CD4-positive, alpha-beta T cell treated with Interleukin-4 for 4 hours (primary cell): ENCODE measurements around the gene NDRG3.
A peak's percentile ranks its signal among the peaks of the same experiment; 100 is the strongest.

Experiments used
- DNase-seq: peaks from one replicate; pipeline ENCODE4 v3.0.0-alpha.2; 2020

Gene NDRG3

DNA sequence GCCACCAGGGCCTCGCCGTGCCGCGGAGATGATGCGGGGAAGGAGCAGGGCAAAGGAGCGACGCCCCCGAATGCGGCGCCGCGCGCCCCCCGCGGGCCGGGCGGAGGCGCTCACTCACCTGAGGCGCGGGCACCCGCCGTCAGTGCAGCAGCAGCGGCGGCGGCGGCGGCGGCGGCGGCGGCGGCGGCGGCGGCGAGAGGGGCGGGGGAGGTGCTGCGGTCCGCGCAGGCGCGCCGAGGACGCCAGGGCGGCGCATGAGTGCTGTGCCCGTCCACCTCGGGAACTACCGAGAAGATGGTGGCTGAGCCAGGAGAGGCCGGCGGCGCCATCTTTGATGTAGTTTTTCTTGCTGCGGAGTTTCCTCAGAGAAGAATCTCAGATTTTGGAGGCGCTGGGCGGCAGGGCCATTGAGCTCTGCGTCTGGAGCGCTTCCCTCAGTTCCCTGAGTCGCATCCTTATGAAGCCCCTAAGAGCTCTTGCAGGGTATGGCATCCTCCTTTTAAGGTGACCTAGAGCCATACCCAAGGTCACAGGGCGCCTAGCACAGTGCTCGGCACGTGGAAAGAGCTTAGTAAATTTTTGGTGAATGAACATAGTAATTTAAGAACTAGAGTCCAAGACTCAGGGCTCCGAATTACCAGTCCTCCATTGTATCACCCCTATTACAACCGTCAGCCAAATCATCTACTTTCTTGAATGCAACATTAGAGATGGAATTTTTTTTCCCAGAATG, at the start of gene NDRG3:
Gene NDRG3 (minus strand): TSS at position 164 of the 733 bp plus-strand sequence. CDS start 24,355 bp downstream, outside the sequence.
- DNase-seq = peak; percentile 94

DNA sequence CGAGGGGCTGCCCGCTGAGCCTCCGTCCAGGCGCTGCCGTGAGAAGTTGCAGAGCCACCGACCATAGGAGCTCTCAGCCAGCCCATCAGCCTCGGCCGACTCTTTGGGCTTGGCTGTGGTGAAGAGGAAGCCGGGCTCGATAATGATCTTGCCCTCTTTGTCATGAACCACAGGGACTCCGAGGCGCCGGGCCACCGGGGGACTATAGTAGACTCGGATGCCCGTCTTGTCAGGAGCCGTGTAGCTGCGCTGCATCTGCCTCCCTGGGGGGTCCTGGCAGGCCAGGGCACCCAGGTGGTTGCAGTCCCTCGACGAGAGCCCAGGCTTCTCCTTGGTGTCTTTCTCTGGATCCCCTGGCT, 48.2 kb upstream of the NDRG3 start:
- no peak for DNase-seq

DNA sequence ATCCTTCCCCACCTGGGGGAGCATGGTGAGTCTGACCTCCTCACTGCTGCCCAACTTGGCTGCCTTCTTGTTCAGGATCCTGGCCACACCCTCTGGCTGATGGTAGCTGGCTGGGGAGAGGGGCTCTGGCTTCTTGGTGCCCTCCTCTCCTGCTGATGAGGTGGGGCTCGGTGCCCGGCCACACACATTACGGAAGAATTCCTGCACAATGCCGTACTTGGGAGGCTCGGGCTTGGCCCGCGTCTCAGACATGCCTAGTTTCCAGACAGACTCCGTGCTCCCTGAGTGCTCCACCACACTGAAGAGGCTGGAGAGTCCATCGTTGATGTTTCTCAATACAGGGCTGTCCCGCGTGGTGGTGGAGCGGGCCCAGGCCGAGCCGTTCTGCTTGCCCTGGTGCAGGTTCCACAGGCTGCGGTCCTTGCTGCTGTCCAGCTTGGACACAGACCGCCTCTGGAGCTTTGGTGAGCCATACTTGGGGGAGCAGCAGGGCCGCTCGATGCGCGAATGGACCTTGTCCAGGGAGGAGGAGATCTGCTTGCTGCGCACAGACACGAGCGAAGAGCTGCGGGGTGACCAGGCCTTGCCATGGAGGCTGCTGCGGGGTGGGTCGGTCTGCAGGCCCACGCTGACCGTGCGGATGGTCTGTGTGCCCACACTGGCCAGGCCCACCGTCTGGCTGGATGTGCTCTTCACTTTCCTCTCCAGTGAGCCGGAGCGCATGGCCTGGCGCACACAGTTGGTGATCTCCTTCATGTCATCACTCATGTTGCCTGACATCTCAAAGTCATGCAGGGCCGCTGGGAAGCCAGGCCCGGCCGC, 47.6 kb upstream of the NDRG3 start:
- DNase-seq = no peak

DNA sequence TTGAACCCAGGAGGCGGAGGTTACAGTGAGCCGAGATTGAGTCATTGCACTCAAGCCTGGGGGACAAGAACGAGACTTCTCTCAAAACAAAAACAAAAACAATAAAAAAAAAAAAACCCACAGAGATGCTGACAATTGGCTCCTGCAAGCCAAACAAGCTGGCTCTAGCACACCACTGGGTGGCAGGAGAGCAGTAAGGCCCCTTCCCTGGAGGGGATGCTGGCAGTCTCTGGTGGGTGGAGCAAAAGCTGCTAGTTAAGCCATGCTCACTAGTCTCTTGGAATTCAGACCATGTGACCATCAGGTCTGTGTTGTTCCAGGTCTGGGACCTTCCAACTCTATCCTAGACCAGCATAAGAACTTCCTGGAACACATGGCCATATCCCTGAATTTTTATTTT, 46.5 kb upstream of the NDRG3 start:
- DNase-seq = no peak

DNA sequence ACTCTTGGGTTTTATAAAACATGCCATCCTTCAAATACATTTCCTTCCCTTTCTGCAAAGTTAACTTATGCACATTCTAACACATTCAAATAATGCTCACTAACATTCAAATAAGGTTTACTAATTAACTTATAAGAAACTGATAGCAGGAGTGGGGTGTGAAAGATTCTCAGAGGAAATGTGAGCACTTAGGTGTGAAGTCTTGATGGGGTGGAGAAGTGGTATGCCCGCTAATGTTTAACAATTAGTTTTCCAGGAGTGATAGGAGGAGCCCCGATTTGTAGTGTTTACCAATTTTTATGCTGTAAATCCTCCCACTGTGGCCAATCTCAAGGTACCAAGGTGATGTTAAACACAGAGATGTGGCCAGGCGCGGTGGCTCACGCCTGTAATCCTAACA, 46.0 kb upstream of the NDRG3 start:
- no peak for DNase-seq

DNA sequence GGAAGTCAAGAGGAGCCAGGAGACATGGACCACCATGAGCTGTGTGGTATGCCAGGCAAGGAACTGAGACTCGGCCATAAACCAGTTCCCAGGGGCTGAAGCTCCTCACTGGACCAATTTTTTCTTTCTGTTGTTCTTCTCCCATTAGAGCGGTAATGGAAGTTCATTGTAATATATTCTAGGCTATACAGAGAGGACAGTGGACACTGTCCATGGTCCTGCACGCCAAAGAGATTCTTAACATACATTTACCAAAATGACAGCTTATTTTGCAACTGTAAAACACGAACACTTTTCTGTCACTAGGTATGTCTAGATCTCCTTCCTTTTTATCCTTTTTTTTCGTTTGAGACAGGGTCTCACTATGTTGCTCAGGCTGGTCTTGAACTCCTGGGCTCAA, 40.8 kb upstream of the NDRG3 start:
- no peak for DNase-seq

DNA sequence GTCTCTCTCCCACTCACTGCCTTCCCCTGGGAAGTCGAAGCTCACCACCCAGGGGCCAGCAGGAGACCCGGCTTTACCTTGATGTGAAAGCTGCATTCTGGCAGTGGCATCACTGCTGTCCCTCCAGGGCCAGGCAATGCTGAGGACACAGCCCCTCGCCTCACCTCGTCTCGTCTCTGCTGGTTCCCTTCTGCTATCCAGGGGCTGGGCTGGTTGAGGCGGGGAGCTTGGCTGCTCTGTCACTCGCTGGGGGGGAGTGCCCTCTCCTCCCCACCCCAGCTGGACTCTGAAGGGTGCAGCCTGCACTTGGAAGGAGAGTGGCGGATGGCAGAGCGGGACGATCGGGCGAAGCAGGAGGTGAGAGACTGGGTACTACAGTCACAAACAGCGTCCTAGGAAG, 40.4 kb upstream of the NDRG3 start:
- no peak for DNase-seq

DNA sequence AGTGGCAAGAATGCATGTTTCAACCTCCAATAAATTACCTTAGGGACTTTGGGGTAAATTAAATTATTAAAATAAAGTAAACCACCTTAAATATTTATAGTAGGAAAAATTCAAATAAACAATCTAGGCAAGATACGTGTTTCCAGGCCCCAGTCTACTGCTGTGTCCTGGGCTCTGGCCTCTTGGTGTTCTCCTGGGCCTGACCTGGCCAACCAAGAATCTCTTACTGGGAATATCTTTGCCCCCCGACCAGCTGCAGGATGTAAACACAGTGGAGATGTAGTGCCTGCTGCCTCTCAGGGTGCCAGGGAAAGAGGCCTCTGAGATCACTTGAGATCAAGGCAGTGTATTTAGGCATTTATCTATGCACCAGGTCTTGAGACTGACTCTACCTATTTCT, 39.4 kb upstream of the NDRG3 start:
- DNase-seq = no peak

DNA sequence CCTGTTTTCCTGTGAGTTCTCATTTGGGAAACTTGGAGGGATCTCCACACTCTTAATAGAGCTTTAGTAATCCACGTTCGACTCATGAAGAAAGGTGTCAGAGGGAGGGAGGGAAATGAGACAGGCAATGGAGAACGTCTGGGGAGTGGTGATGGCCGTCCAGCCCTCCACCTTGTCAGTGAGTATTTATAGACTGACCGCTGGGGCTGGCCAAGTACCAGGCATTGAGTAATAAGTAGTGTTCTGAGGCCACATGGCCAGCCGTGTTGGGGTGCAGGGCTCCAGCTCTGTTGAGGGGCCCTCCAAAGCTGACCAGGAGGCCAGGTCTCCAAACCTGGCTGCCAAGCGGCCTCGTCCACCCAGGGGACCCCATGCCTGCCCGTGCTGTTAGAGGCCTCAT, 39.0 kb upstream of the NDRG3 start:
- no peak for DNase-seq

DNA sequence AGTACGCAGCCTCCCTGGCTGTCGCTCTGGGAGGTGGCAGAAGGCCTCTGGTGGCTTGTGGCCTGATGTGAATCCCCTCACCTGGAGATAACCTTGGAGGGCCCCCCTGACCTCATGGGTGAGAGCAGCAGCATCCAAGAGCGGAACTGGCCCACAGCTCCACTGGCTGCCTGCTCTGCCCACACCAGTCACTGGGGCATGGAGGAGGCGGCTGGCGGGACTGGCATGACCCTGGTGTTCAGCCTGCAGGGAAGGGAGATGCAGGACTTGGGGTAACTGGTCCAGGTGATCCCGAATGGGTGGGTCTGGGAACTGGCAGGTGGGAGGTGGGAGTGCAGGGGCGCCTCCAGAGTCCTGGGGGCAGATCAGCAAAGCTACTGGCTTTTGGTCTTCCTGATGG, 38.2 kb upstream of the NDRG3 start:
- no peak for DNase-seq

DNA sequence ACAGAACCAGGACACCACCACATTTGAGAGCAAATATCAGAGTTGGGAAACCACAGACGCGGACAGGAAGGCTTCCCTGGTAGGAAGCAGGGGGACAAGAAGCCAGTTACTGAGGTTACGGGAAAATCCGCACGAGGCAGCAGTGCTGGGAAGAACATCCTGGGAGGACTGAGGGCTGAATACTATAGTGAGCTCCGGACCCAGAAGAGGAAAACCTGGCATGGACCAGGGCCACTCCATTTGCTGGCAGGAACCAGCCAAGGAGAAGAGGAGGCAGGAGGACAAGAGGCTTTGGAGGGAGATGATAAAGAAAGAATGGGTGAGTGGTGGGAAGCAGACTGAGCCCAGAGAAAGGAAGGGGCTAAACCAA, 33.8 kb upstream of the NDRG3 start:
- DNase-seq = no peak

DNA sequence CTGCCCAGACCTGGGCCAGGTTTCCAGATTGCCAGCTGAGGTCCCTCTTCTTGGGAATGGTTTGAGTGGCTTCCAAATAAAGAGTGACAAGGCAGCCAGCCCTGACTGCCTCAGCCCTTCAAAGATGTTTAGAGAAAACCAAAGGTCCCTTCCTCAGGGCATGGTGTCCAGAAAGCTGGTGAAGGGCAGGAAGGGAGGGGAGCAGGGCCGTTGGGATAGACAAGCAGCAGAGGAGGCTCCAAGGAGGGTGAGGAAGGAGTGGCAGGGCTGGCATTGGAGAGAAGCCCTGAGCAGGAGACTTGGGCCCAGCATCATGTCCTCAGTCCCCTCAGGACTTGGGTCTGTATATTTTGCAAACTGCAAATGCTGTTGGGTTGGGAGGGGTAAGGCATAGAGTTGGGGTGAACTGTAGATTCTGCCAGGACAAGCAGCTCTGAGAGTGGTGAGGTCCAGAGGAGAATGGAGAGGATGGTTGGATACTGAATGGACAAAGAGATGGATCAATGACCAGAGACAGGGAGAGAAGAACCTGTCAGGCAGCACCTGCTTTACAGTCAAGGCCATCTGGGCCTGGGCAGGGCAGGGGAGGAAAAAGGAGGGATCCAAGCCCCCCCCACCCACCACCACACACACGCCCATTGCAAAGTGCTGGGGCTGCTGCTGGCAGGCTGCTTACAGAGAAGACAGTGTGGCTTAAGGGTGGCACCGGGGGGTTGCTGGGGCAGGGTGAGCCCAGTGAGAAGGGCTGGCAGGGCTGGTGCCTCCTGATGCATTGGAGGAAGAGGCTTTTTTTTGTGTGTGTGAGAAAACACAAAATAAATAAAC, 33.2 kb upstream of the NDRG3 start:
- no peak for DNase-seq

DNA sequence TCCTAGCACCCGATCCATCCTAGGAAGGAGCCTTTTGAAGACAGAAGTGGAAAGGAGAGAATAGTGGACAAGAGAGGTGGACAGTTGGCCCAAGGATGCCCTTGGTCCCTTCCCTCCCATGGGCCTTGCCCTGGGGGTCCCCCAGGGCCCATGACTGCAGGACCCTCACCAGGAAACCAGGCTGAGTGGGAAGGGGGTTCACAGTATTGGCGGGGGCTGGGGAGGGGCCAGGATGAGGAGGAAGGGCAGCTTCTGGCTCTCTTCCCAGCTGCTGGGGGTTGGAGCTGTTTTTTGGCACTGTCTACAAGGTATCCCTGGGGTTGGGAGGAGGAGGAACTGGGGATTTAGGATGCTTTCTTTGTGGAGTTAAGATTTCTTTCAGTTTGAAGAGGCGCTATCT, 31.7 kb upstream of the NDRG3 start:
- DNase-seq = no peak

DNA sequence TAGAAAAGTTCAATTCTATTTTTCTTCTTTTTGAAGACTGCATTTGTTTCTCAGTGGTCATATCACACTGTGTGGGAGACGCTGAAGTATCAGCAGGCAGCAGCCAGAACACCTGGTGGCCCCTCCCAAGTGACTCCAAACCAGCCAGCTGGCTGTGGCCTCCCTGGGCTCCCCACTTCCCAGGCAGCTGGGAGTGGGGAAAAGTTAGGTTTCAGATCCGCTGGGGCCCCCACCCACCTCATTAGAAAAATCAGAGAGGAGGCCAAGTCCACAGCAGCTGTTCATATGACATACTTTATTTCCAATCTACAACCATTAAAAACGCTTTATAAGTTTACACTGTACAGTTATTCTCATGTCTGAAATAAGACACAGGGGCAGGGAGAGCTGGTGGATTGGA, 31.3 kb upstream of the NDRG3 start:
- DNase-seq = no peak

DNA sequence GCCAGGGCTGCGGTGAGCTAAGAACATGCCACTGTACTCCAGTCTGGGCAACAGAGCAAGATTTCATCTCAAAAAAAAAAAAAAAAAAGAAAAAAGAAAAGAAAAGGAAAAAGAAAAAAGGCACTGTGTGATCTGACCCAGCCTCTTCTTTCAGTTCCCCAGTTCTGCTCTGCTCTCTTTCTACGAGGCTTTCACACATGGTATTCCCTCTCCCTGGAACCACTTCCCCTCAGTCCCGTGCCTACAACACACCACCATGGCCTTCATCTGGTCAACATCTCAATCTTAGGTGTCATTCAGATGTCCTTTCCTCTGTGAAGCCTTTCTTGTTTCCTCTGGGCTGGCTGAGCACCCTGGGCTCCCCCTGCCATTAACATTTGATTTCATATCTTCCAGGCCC, 29.9 kb upstream of the NDRG3 start:
- DNase-seq = no peak

DNA sequence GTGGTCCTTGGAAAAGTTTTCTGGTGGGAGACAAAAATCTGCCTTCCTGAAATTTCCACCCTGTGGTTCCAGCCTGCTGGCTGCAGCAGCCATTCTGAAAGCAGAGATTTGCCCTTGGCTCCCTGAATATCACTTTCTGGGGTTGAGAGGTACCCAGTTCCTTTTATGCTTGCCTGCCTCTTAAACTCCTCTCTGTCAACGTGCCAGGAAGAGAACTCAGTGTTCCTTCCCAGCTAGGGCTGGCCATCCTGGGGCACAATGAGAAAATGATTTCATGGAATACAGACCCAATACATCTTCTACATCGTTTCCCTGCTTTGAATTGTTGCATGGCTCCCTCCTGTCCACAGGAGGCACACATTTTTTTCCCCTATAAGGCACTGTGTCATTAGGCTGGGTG, 29.3 kb upstream of the NDRG3 start:
- DNase-seq = no peak

DNA sequence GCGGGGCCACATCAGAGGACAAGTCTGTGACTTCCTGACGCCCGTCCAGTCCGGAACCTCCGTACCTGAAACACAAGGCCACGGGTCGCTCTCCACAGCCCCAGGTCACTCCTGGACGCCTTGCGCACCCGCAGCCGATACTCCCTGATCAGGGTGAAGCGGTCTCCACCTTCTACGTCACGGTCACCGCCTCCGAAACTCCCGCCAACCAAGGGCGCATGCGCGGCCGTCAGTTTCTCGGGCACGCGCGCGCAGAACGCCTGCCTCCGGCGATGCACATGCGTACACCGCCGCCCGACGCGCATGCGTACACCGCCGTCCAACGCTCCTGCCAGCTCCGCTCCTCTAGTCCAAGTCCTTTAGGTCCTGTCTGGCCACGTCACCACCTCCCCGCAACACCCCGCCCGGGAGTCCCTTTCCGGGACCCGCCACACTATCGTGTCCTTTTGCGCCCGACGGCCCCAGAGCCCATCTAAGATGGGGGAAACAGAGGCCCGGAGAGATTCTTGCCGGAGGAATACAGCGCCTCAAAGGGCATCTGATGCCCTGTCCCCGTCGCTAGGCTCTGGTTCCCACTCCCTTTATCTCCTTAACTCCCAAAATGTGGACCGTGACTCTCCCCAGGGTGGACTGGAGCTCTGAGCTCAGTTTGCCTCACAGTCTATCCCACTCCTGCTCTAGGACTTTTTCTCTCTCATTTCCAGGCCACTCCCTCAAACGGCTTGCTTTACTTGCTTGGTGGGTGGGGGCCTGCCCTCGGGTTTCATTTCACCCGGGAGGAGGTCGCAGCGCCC, 27.9 kb upstream of the NDRG3 start, which contains the start of gene DSN1:
Gene DSN1 (minus strand): TSS at position 167 of the 794 bp plus-strand sequence. CDS start 2,305 bp downstream, outside the sequence.
- DNase-seq = peak; percentile 96

DNA sequence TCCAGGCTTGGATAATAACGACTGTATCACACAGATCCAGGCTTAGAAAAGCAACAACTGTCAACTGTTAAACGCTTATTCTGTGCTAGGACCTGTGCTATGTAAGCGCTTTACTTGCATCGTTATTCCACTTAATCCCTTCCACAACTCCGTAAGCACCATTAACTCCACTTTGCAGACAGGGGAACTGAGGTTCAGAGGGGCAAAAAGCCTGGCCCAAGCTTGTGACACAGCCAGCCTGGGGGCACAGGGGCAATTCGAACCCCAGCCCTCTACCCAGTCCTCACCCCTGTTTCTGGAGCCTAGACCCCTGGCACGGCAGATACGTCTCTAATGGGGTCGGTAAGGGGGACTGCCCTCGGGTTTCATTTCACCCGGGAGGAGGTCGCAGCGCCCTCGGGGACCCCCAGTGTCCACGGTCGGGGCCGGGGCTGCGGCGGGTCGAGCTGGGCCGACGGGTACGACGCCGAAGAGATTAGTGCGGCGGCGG, 27.3 kb upstream of the NDRG3 start:
- no peak for DNase-seq

DNA sequence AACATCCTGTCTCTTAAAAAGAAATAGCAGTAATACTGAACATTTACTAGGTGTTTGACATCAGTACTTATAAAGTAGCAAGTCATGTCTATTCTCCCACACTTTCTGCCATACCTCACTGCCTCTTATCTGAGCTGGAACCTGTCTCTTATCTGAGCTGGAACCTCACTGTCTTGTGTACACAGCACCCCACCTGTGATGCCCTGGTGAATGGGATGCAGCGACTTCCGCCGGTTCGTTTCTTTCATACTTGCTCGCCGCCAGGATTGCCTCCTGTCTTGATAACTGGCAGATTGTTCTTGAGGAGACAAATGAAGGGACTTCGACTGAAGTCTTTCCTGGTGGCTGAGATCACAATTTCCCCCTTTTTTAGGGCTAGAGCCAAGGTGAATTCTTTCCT, 24.8 kb upstream of the NDRG3 start:
- no peak for DNase-seq

DNA sequence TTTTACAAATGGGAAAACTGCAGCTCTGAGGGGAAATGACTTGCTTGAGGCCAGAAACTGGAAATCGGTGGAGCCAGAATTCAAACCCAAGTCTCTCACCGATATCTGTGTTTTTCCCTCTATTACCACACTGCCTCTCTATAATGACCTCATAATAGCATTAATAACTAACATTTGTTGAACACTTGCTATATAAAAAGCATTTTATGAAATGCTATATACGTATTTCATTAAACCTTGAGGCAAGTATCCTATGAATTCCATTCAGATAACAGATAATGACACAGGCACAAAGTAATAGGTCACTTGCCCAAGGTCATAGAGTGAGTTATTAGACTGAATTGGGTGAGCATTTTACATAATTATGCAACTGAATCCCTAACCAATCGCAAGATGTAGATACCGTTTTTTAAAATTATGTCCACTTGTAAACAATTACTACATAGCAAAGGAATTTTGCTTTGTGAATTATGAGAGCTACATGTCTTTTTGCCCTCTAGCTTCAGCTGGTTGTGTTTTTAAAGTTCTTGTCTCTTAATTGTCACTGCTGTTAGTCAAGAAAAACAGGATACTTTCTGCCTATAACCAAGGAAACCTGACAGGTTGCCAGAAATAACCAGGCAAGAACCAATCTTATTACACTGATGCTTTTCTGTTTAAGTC, 23.0 kb upstream of the NDRG3 start:
- no peak for DNase-seq

DNA sequence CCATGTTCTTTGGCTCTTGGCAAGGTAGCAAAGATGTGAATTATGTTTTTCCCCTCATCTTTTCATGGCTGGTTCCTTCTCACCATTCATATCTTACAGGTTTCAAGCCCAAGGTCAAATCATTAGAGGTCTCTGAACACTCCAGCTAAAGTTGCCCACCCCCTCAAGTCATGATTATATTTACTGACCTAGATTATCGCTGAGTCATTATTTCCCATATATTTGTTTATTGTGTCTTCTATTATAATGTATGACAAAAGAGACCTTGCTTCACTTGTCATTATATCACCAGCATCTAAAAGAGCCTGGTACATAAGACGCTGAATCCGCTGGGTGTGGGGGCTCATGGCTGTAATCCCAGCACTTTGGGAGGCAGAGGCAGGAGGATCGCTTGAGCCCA, 15.2 kb upstream of the NDRG3 start:
- DNase-seq = no peak

DNA sequence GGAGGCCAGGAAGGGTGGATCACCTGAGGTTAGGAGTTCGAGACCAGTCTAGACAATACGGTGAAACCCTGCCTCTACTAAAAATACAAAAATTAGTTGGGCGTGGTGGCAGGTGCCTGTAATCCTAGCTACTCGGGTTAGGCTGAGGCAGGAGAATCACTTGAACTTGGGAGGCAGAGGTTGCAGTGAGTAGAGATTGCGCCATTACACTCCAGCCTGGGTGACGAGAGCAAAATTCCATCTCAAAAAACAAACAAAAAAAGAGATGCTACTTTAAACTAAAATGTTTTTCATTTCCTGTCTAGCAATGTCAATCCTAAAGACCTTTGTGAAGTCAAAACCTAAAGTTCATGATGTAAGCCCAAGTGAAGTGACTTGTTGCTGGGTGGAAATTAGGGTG, 14.8 kb upstream of the NDRG3 start:
- DNase-seq = no peak
